Loucy (cell line): Measurements from ENCODE around the gene TSPAN4.

Experiments used
- EZH2phosphoT487 ChIP-seq: fragments of 200-600 bp; IDR thresholded peaks from 2 replicates; pipeline ENCODE4 v1.6.1; 2018; ENCODE audit warnings: antibody characterized with exemption, mild to moderate bottlenecking, moderate library complexity, borderline replicate concordance
- TF ChIP-seq, protein P1 (sequence below): fragments of 200-600 bp; sonication (generic); conservative IDR thresholded peaks from 2 replicates; pipeline ENCODE4 v1.5.1; 2014; ENCODE audit warnings: mild to moderate bottlenecking, antibody characterized with exemption, low read length

DNA sequence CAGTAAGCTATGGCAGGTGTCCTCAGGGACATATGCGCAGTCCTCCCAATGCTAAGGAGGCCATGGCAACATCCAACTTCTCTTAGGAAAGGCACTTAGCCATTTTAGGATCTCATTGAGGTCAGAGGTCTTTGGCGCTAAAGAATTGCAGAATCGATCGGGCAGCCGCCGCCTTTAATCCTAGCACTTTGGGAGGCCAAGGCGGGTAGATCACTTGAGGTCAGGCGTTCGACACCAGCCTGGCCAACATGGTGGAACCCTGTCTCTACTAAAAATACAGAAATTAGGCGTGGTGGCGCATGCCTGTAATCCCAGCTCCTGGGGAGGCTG is 69.2 kb downstream of the TSPAN4 start:
- TF ChIP-seq, protein P1, sequence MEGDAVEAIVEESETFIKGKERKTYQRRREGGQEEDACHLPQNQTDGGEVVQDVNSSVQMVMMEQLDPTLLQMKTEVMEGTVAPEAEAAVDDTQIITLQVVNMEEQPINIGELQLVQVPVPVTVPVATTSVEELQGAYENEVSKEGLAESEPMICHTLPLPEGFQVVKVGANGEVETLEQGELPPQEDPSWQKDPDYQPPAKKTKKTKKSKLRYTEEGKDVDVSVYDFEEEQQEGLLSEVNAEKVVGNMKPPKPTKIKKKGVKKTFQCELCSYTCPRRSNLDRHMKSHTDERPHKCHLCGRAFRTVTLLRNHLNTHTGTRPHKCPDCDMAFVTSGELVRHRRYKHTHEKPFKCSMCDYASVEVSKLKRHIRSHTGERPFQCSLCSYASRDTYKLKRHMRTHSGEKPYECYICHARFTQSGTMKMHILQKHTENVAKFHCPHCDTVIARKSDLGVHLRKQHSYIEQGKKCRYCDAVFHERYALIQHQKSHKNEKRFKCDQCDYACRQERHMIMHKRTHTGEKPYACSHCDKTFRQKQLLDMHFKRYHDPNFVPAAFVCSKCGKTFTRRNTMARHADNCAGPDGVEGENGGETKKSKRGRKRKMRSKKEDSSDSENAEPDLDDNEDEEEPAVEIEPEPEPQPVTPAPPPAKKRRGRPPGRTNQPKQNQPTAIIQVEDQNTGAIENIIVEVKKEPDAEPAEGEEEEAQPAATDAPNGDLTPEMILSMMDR, result no peak
- no peak for TF ChIP-seq EZH2phosphoT487
